ENCODE measurements around the gene DCLRE1B. TPM values are rescaled to one million over a fixed set of nuclear protein-coding genes. Genes with fewer than 3 reads are reported as not detected.

DCLRE1B gene
- total RNA-seq, 1 experiment from 2014 or later: 9.4 TPM

GRCh38 chr1:113895098-113895497 is 10.0 kb upstream of the DCLRE1B start (continued):
- TF ChIP-seq USF1 (CRISPR knock-in tag; IDR thresholded peaks at IDR 0.05) (no peak), PREB (CRISPR knock-in tag; IDR thresholded peaks at IDR 0.05; ENCODE audit: borderline replicate concordance) (no peak), USF2 (CRISPR knock-in tag; IDR thresholded peaks at IDR 0.05) (no peak), JAZF1 (CRISPR knock-in tag; IDR thresholded peaks at IDR 0.05) (no peak), SP1 (CRISPR knock-in tag; conservative IDR thresholded peaks at IDR 0.05) (no peak)

- H3K4me1 Mint-ChIP-seq: no peaks in the 10 kb centered on the region
- no peak overlapping the region for H3K27ac Mint-ChIP-seq
- no peaks in the 10 kb centered on the region for H3K9me3 Mint-ChIP-seq
- no peak overlapping the region for H3K4me3 Mint-ChIP-seq
- POLR2A ChIA-PET: no interaction called here
- TF ChIP-seq TCF7 (CRISPR knock-in tag; IDR thresholded peaks at IDR 0.05; ENCODE audit: low read depth): no peak
- no peak for TF ChIP-seq SP1 (CRISPR knock-in tag; conservative IDR thresholded peaks at IDR 0.05)
- TF ChIP-seq ZMAT4 (CRISPR knock-in tag; IDR thresholded peaks at IDR 0.05): no peak
- no peak for TF ChIP-seq E2F5 (CRISPR knock-in tag; IDR thresholded peaks at IDR 0.05)
- TF ChIP-seq ZNF138 (CRISPR knock-in tag; conservative IDR thresholded peaks at IDR 0.05): no peak
- TF ChIP-seq ZNF396 (CRISPR knock-in tag; IDR thresholded peaks at IDR 0.05; ENCODE audit: borderline replicate concordance): no peak
- no peak for TF ChIP-seq HMGA2 (CRISPR knock-in tag; IDR thresholded peaks at IDR 0.05)
- TF ChIP-seq USF1 (CRISPR knock-in tag; IDR thresholded peaks at IDR 0.05): no peak
- no peak for TF ChIP-seq GTF2I (CRISPR knock-in tag; conservative IDR thresholded peaks at IDR 0.05)
- no peak for TF ChIP-seq AFF4 (CRISPR knock-in tag; IDR thresholded peaks at IDR 0.05; ENCODE audit: borderline replicate concordance)
- TF ChIP-seq ETV6 (CRISPR knock-in tag; IDR thresholded peaks at IDR 0.05): no peak
- TF ChIP-seq TEAD1 (CRISPR knock-in tag; IDR thresholded peaks at IDR 0.05): no peak
- no peak for TF ChIP-seq ELF4 (CRISPR knock-in tag; IDR thresholded peaks at IDR 0.05; ENCODE audit: low read depth)
- H3K27me3 Mint-ChIP-seq (ENCODE audit: low read depth): no peaks in the 10 kb centered on the region
- ATAC-seq: no peak
- DNase-seq (ENCODE audit: low spot score): no peak
- H3K36me3 Mint-ChIP-seq: peaks cover 25% of the 10 kb centered on the region
- CTCF ChIA-PET: no interaction called here
These were observed 9.2 kb upstream of the DCLRE1B start for GRCh38 chr1:113895961-113896360.
